Gastroesophageal sphincter (tissue), 4 donors: ENCODE data around the gene PYCR2. TPM values are rescaled to one million over a fixed set of nuclear protein-coding genes. Genes with fewer than 3 reads are reported as not detected.

ENCODE experiments used
- ATAC-seq: fragments of 150-250 bp; one replicate; pipeline ENCODE4 v1.9.1; 2016; ENCODE audit warnings: mild to moderate bottlenecking, moderate library complexity
- H3K27ac ChIP-seq, 4 donors: fragments of 200-600 bp; sonication (generic) in 3 of 4; 1 replicate in 3 of 4; 2 replicates in 1 of 4; pipeline ENCODE4 v1.5.1; 2016 to 2019
- H3K27me3 ChIP-seq: fragments of 200-600 bp; sonication (generic); one replicate; pipeline ENCODE4 v1.5.1; 2019
- H3K36me3 ChIP-seq, 2 donors: fragments of 200-600 bp; sonication (generic); one replicate each; pipeline ENCODE4 v1.5.1; 2019; ENCODE audit warnings: control low read depth in 1 of 2
- H3K4me1 ChIP-seq, 3 donors: fragments of 200-600 bp; sonication (generic); 1 replicate in 2 of 3; 2 replicates in 1 of 3; pipeline ENCODE4 v1.5.1; 2016 to 2019; ENCODE audit warnings: control low read depth in 2 of 3
- H3K4me3 ChIP-seq, 2 donors: fragments of 200-600 bp; sonication (generic); one replicate each; pipeline ENCODE4 v1.5.1; 2019; ENCODE audit warnings: mild to moderate bottlenecking in 1 of 2, moderate library complexity in 1 of 2
- H3K9me3 ChIP-seq, 3 donors: fragments of 200-600 bp; sonication (generic); one replicate each; pipeline ENCODE4 v1.5.1; 2017 to 2019; ENCODE audit warnings: control low read depth in 2 of 3
- CTCF ChIP-seq, 4 experiments: fragments of 200-600 bp in 2 of 4; fragments of 450-650 bp in 2 of 4; sonication (generic) in 1 of 4; IDR thresholded peaks; one replicate each; pipeline ENCODE4 v1.5.1; 2017 to 2019; ENCODE audit warnings: antibody characterized with exemption in 4 of 4, mild to moderate bottlenecking in 2 of 4, moderate library complexity in 2 of 4
- EP300 ChIP-seq: sonication (generic); formaldehyde crosslinking; IDR thresholded peaks from one replicate; pipeline ENCODE4 v1.6.1; 2017; ENCODE audit warnings: antibody characterized with exemption, mild to moderate bottlenecking
- POLR2A ChIP-seq, 2 donors: fragments of 450-650 bp; IDR thresholded peaks; one replicate each; pipeline ENCODE4 v1.6.1; 2017; ENCODE audit warnings: antibody characterized with exemption in 2 of 2, mild to moderate bottlenecking in 2 of 2, moderate library complexity in 1 of 2
- POLR2AphosphoS5 ChIP-seq: sonication (generic); formaldehyde crosslinking; IDR thresholded peaks from one replicate; pipeline ENCODE4 v1.6.1; 2017; ENCODE audit warnings: antibody characterized with exemption
- WGBS, 2 donors: methylation state at CpG; one replicate each; pipeline ENCODE4 v1.1.5; 2018; ENCODE audit warnings: low coverage in 1 of 2; 5-methylcytosine and 5-hydroxymethylcytosine counted together
- total RNA-seq, 4 donors: library from RNA; depleted of rRNA; stranded (reverse); fragments of >200 nt; gene quantifications; one replicate each; pipeline ENCODE4 v1.1.0, GENCODE V29; 2016

PYCR2 gene
- total RNA-seq, 4 donors from 2014 or later = 43.6 to 65.5 (median 50.6) TPM

GRCh38 chr1:225907341-225907740, 16.7 kb downstream of the PYCR2 start:
- no peak for ATAC-seq
- 100% methylated on average over 2 of the region's 7 CpGs; no CpG with 5 or more reads in 1 of the 2 donors for WGBS, 2 donors
- TF ChIP-seq POLR2AphosphoS5 = no peak
- no peak for TF ChIP-seq EP300
- TF ChIP-seq CTCF (IDR thresholded peaks at IDR 0.05) = no peak
- no peak for TF ChIP-seq POLR2A (IDR thresholded peaks at IDR 0.05)

GRCh38 chr1:225906467-225906866, 17.6 kb downstream of the PYCR2 start:
- Histone ChIP-seq H3K9me3 (no peaks in the 10 kb centered on the region), H3K27me3 (no peaks in the 10 kb centered on the region), H3K4me3 (no peak overlapping the region), H3K36me3 (no peaks in the 10 kb centered on the region), H3K4me1 (peaks cover 0 to 8% (median 0%) of the 10 kb centered on the region in 3 donors), H3K27ac (no peak overlapping the region)
- 92% methylated on average over 5 of the region's 6 CpGs; no CpG with 5 or more reads in 1 of the 2 donors for WGBS, 2 donors
- TF ChIP-seq EP300 = no peak
- no peak for TF ChIP-seq CTCF (IDR thresholded peaks at IDR 0.05)
- TF ChIP-seq POLR2AphosphoS5 = no peak
- no peak for TF ChIP-seq POLR2A (IDR thresholded peaks at IDR 0.05)
- ATAC-seq = no peak

More at GRCh38 chr1:225907341-225907740, 16.7 kb downstream of the PYCR2 start:
- no peaks in the 10 kb centered on the region for H3K9me3 ChIP-seq
- no peaks in the 10 kb centered on the region for H3K36me3 ChIP-seq
- H3K4me1 ChIP-seq = peaks cover 0 to 12% (median 0%) of the 10 kb centered on the region in 3 donors
- H3K4me3 ChIP-seq = no peak overlapping the region
- H3K27ac ChIP-seq = no peak overlapping the region
- H3K27me3 ChIP-seq = no peaks in the 10 kb centered on the region

- Histone ChIP-seq H3K36me3 (no peaks in the 10 kb centered on the region), H3K4me3 (no peak overlapping the region), H3K27ac (no peak overlapping the region), H3K9me3 (no peaks in the 10 kb centered on the region), H3K4me1 (no peaks in the 10 kb centered on the region), H3K27me3 (no peaks in the 10 kb centered on the region)
- ATAC-seq = no peak
- 79 to 88% methylated on average over 4 of the region's 4 CpGs for WGBS, 2 donors
- TF ChIP-seq POLR2AphosphoS5 (no peak), CTCF (IDR thresholded peaks at IDR 0.05) (no peak), POLR2A (IDR thresholded peaks at IDR 0.05) (no peak), EP300 (no peak)
Measured at GRCh38 chr1:225903623-225904022, 20.4 kb downstream of the PYCR2 start.

- TF ChIP-seq EP300 (no peak), CTCF (IDR thresholded peaks at IDR 0.05) (no peak), POLR2A (IDR thresholded peaks at IDR 0.05) (no peak), POLR2AphosphoS5 (no peak)
- Histone ChIP-seq H3K4me1 (no peaks in the 10 kb centered on the region), H3K9me3 (no peaks in the 10 kb centered on the region), H3K27ac (no peak overlapping the region), H3K4me3 (no peak overlapping the region), H3K27me3 (no peaks in the 10 kb centered on the region), H3K36me3 (no peaks in the 10 kb centered on the region)
- peak; percentile 10 for ATAC-seq
- WGBS, 2 donors = 60 to 71% methylated on average over 2 to 3 of the region's 4 CpGs
Measured at GRCh38 chr1:225899044-225899925, 24.8 kb downstream of the PYCR2 start.
